ENCODE measurements around the gene LAMA3. TPM values are rescaled to one million over a fixed set of nuclear protein-coding genes. Genes with fewer than 3 reads are reported as not detected.
A peak's percentile ranks its signal among the peaks of the same experiment; 100 is the strongest.

LAMA3 gene
- total RNA-seq, 1 experiment from 2014 or later = 8.1 TPM

GRCh38 chr18:23828426-23828825 lies 139.2 kb downstream of the LAMA3 start:
- Histone ChIP-seq H3K36me3 (ENCODE audit: control insufficient read depth, insufficient read depth, low read length) (no peaks in the 10 kb centered on the region), H3K27ac (ENCODE audit: low read length) (no peak overlapping the region), H3K27me3 (ENCODE audit: control insufficient read depth, insufficient read depth, low read length) (no peaks in the 10 kb centered on the region; the same call in 1 of the 2 replicates), H3K4me1 (ENCODE audit: control insufficient read depth, insufficient read depth, low read length) (no peaks in the 10 kb centered on the region), H3K9me3 (ENCODE audit: control insufficient read depth, insufficient read depth, low read depth, low read length) (no peaks in the 10 kb centered on the region), H3K4me3 (ENCODE audit: low read depth in 2 of 2, low read length in 2 of 2) (no peak overlapping the region)
- TF ChIP-seq SIN3A (IDR thresholded peaks at IDR 0.05; ENCODE audit: borderline replicate concordance, insufficient read depth, low read depth, low read length) = no peak
- TF ChIP-seq, protein P1, sequence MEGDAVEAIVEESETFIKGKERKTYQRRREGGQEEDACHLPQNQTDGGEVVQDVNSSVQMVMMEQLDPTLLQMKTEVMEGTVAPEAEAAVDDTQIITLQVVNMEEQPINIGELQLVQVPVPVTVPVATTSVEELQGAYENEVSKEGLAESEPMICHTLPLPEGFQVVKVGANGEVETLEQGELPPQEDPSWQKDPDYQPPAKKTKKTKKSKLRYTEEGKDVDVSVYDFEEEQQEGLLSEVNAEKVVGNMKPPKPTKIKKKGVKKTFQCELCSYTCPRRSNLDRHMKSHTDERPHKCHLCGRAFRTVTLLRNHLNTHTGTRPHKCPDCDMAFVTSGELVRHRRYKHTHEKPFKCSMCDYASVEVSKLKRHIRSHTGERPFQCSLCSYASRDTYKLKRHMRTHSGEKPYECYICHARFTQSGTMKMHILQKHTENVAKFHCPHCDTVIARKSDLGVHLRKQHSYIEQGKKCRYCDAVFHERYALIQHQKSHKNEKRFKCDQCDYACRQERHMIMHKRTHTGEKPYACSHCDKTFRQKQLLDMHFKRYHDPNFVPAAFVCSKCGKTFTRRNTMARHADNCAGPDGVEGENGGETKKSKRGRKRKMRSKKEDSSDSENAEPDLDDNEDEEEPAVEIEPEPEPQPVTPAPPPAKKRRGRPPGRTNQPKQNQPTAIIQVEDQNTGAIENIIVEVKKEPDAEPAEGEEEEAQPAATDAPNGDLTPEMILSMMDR (IDR thresholded peaks at IDR 0.05) = no peak
- no peak for TF ChIP-seq TCF7L2 (IDR thresholded peaks at IDR 0.05; ENCODE audit: low read depth, low read length)
- TF ChIP-seq POLR2AphosphoS5 (IDR thresholded peaks at IDR 0.05; ENCODE audit: low read depth, low read length) = no peak
- TF ChIP-seq, protein P2, sequence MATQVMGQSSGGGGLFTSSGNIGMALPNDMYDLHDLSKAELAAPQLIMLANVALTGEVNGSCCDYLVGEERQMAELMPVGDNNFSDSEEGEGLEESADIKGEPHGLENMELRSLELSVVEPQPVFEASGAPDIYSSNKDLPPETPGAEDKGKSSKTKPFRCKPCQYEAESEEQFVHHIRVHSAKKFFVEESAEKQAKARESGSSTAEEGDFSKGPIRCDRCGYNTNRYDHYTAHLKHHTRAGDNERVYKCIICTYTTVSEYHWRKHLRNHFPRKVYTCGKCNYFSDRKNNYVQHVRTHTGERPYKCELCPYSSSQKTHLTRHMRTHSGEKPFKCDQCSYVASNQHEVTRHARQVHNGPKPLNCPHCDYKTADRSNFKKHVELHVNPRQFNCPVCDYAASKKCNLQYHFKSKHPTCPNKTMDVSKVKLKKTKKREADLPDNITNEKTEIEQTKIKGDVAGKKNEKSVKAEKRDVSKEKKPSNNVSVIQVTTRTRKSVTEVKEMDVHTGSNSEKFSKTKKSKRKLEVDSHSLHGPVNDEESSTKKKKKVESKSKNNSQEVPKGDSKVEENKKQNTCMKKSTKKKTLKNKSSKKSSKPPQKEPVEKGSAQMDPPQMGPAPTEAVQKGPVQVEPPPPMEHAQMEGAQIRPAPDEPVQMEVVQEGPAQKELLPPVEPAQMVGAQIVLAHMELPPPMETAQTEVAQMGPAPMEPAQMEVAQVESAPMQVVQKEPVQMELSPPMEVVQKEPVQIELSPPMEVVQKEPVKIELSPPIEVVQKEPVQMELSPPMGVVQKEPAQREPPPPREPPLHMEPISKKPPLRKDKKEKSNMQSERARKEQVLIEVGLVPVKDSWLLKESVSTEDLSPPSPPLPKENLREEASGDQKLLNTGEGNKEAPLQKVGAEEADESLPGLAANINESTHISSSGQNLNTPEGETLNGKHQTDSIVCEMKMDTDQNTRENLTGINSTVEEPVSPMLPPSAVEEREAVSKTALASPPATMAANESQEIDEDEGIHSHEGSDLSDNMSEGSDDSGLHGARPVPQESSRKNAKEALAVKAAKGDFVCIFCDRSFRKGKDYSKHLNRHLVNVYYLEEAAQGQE (IDR thresholded peaks at IDR 0.05; ENCODE audit: insufficient read depth in 1 of 2, low read depth in 2 of 2, low read length in 1 of 2) = no peak
- POLR2A ChIA-PET = no interaction called here
- BruUV-seq (replicated peaks) = no TSS peak
- intact Hi-C loops (cut with micrococcal nuclease; ENCODE audit: unreplicated experiment) (no loop called here), in situ Hi-C loops (cut with HindIII; ENCODE audit: low pct_unique_long_range_greater_than_20kb, low sequenced_read_pairs) (no loop called here)
- DNase-seq (ENCODE audit: low read depth, low spot score) (no peak), ATAC-seq (peak; percentile 80; the same call in 1 of the 2 replicates)
- CTCF ChIA-PET = no interaction called here

DNA sequence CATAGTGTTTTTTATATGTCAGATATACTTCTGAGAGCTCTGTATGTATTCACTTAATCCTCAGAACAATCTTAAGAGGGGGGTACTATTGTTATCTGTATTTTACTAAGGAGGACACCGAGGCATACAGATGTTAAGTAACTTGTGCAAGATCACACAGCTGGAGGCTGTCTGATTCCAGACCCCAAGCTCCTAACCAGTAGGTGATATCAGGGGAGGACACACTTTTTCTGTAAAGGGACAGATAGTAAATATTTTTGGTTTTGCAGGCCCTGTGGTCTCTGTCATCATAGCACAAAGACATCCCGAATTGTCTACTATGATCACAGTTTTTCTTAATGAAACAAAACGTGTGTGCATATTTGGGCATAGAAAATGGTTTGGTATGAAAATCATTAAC lies 143.7 kb downstream of the LAMA3 start:
- POLR2A ChIA-PET = interaction anchor here (0.6 kb wide), 1 partner anchor 306 kb away, joined by 6 read pairs; the partner anchor contains the start of gene CABYR
- BruUV-seq (replicated peaks) = no TSS peak
- Histone ChIP-seq H3K27me3 (ENCODE audit: control insufficient read depth, insufficient read depth, low read length) (no peaks in the 10 kb centered on the region; the same call in 1 of the 2 replicates), H3K4me3 (ENCODE audit: low read depth in 2 of 2, low read length in 2 of 2) (no peak overlapping the region), H3K27ac (ENCODE audit: low read length) (no peak overlapping the region), H3K36me3 (ENCODE audit: control insufficient read depth, insufficient read depth, low read length) (no peaks in the 10 kb centered on the region), H3K9me3 (ENCODE audit: control insufficient read depth, insufficient read depth, low read depth, low read length) (no peaks in the 10 kb centered on the region), H3K4me1 (ENCODE audit: control insufficient read depth, insufficient read depth, low read length) (no peaks in the 10 kb centered on the region)
- no peak for ATAC-seq
- TF ChIP-seq, protein P1 (IDR thresholded peaks at IDR 0.05) = no peak
- TF ChIP-seq SIN3A (IDR thresholded peaks at IDR 0.05; ENCODE audit: borderline replicate concordance, insufficient read depth, low read depth, low read length) (no peak), TCF7L2 (IDR thresholded peaks at IDR 0.05; ENCODE audit: low read depth, low read length) (no peak), POLR2AphosphoS5 (IDR thresholded peaks at IDR 0.05; ENCODE audit: low read depth, low read length) (no peak)
- TF ChIP-seq, protein P2 (IDR thresholded peaks at IDR 0.05; ENCODE audit: insufficient read depth in 1 of 2, low read depth in 2 of 2, low read length in 1 of 2) = no peak
- DNase-seq (ENCODE audit: low read depth, low spot score) = no peak
- in situ Hi-C loops (cut with HindIII; ENCODE audit: low pct_unique_long_range_greater_than_20kb, low sequenced_read_pairs) (no loop called here), intact Hi-C loops (cut with micrococcal nuclease; ENCODE audit: unreplicated experiment) (no loop called here)
- CTCF ChIA-PET = no interaction called here

Data from Panc1 (cell line).